Measurements from ENCODE around the gene PARVG. TPM values are rescaled to one million over a fixed set of nuclear protein-coding genes. Genes with fewer than 3 reads are reported as not detected.

The PARVG gene
- total RNA-seq, 1 donor from 2014 or later, result 3.1 TPM

DNA sequence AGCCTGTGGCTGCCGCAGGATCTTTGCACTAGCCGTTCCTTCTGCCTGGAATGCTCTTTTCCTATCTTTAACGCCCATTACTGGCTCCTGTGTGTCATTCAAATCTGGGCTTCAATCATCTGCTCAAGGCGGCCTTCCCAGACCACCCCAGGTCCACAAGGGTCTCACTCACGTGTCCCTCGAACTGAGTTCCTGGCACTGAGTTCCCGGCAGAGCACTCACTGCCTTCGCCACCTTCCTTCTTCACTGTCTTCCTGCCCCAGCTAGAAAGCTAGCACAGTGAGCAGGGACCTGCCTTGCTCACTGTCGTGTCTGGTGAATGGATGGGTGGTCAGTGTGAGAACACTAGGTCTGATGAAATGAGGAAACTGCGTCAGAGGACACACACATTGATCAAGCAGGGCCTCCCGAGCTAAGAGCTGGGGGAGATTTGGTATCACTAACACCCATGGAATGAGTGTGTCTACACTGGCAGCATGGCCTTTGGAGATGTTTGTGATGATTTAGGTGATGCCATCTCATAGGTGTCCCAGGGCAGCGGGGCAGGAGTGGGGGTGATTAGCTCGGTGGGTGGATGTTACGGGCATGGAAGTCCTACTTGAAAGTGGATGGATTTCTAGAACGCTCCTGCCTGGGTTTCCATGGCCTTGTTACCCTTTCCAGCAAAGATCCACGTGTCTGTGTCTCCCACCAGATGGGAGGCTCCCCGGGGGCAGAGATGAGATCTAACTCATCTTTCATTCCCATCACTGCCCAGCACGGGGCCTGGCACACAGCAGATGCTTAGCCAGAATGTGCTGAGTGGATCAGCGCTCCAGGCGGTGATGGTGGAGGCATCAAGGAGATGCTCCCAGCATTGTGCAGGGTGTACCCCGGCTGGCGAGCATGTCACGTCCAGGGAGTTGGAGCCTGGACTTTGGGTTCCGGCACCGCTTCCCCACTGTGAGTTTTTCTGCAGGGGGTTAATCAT, 67.5 kb downstream of the PARVG start:
- ATAC-seq (no peak), DNase-seq (ENCODE audit: missing footprints) (no peak)
- intact Hi-C loops (cut with DNase I), result no loop called here

DNA sequence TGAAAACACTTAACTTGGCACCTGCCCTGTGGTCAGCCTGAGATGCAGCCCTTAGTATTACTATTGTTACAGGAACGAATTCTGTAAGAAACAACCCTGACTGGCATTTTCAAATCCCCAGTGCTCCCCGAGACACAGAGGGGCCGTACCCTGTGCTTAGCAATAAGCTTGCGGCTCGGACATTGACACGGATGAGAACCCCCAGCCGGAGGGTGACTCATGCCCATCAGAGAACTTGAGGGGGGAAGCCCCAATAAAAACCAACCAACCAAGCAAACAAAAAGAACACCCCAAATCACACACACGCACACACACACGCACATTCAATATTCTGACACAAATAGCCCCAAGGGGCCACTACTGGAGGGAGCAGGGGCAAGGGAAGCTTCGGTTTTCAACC, 68.2 kb downstream of the PARVG start:
- no peak for DNase-seq (ENCODE audit: missing footprints)
- intact Hi-C loops (cut with DNase I), result no loop called here
- ATAC-seq, result no peak

DNA sequence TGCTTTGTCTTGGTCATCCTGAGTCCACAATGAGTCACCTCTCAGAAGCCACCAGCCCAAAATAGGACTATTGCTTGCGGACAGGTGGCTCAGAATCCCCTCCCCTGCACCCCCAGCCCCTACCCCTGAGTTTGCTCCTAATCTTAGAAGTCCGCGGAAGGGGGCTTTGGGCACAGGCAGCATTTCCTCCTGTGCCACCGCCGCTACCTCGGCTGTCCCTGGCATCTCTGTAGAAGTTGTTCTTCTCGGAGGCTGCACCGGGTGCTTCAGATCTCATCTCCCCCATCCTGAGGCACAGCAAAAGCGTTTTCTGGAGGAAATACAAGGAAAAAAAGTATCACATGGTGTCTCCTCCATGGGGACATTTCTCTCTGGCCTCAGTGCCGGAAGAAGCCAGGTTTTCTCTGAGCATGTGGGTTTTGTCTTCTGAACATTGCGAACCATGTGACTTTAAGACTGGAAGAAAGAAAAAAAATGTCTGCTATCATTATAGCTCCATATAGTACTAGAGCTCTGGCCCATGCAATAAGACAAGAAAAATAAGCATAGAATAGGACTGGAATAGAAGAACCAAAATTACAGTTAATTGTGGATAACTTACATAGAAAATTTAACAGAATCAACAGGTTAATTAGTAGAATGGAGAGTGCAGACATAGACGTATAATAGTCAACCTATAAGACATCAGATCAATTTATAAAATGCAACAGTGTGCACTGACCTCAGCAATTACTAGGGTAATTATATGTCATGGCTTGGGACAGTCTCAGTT, 68.8 kb downstream of the PARVG start:
- no peak for DNase-seq (ENCODE audit: missing footprints)
- ATAC-seq, result no peak
- intact Hi-C loops (cut with DNase I), result no loop called here

GRCh38 chr22:44254811-44255210, 74.1 kb downstream of the PARVG start:
- intact Hi-C loops (cut with DNase I), result no loop called here
- DNase-seq (ENCODE audit: missing footprints), result no peak
- no peak for ATAC-seq

- no peak for DNase-seq (ENCODE audit: missing footprints)
- intact Hi-C loops (cut with DNase I), result no loop called here
- no peak for ATAC-seq
Measured at GRCh38 chr22:44256085-44256484, 75.4 kb downstream of the PARVG start.

GRCh38 chr22:44256556-44257485, 76.1 kb downstream of the PARVG start:
- ATAC-seq (no peak), DNase-seq (ENCODE audit: missing footprints) (no peak)
- intact Hi-C loops (cut with DNase I), result no loop called here

Other genes with a start within 250 kb of the PARVG start
- 73.1 TPM for gene SAMM50, start 225.5 kb upstream of the PARVG start, total RNA-seq
- gene PARVB, start 156.6 kb upstream of the PARVG start, total RNA-seq, result 197 TPM
- gene SHISAL1, start 132.0 kb downstream of the PARVG start, total RNA-seq, result 1.5 TPM

All from Right ventricle myocardium inferior (tissue), 1 donor.